ENCODE results near the gene SCCPDH. TPM values are rescaled to one million over a fixed set of nuclear protein-coding genes. Genes with fewer than 3 reads are reported as not detected.

The SCCPDH gene
- total RNA-seq, 1 donor from 2014 or later, result 8.6 TPM

DNA sequence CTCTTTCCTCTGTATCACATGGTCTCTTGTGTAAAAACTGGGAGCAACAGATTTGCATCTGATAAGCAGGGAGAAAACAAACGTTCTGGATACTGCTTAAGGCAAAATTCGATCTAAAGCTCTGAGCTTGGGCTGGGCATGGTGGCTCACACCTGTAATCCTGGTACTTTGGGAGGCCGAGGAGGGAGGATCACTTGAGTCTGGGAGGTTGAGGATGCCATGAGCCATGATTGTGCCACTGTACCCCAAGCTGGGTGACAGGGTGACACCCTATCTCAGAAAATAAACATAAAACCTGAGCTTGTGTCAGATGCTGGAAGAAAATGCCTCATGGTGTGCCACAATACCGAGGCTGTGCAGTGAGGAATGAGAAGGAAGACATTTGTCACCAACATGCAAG, 73.9 kb downstream of the SCCPDH start:
- Histone ChIP-seq H3K27ac (no peak overlapping the region), H3K4me3 (no peak overlapping the region), H3K27me3 (no peaks in the 10 kb centered on the region), H3K9me3 (no peaks in the 10 kb centered on the region), H3K36me3 (no peaks in the 10 kb centered on the region), H3K4me1 (no peaks in the 10 kb centered on the region)
- no peak for DNase-seq (ENCODE audit: low spot score in 2 of 2)
- intact Hi-C loops (cut with DNase I), result no loop called here
- TF ChIP-seq, protein P1, sequence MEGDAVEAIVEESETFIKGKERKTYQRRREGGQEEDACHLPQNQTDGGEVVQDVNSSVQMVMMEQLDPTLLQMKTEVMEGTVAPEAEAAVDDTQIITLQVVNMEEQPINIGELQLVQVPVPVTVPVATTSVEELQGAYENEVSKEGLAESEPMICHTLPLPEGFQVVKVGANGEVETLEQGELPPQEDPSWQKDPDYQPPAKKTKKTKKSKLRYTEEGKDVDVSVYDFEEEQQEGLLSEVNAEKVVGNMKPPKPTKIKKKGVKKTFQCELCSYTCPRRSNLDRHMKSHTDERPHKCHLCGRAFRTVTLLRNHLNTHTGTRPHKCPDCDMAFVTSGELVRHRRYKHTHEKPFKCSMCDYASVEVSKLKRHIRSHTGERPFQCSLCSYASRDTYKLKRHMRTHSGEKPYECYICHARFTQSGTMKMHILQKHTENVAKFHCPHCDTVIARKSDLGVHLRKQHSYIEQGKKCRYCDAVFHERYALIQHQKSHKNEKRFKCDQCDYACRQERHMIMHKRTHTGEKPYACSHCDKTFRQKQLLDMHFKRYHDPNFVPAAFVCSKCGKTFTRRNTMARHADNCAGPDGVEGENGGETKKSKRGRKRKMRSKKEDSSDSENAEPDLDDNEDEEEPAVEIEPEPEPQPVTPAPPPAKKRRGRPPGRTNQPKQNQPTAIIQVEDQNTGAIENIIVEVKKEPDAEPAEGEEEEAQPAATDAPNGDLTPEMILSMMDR (IDR thresholded peaks at IDR 0.05), result no peak

DNA sequence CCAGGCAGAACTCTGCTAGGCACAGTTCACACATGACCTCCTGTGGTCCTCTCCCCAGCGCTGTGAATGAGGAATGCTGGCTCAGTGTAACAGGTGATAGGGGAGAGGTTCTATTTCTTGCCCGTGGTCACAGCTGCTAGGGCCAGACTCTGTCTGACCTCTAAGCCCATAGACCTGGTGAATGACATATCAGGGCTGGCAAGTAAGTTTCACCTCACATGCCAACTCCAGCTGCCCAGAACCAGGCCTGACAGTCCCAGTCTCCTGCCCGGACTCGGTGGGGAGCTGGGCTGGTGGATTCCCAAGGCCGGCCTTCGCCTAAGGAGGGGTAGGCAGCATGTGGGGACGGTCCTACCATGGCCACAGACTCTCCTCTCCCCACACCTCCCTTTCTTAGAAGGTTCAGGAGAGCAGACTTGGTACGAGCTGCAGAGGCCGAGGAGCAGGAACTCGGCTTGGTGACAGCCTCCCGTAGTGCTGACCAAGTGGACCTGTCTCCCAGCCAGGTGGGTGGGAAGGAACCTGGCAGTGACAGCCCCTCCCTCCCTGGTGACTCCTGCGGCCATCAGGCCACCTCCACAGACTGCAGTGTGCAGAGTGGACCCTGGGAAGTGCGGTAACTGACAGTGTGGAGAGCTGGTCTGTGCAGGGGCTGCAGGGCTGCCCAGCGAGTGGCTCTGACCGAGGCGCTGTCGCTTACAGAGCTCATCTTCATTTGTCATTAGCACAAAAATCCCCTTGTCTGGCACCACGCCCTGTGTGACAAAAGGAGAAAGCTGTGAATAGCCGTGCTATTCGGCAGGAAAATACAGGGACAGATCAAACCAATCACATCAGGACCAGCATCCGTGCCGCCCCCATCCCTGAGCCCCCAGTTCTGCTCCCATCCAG, 74.6 kb downstream of the SCCPDH start:
- TF ChIP-seq, protein P1 (IDR thresholded peaks at IDR 0.05), result no peak
- Histone ChIP-seq H3K4me3 (no peak overlapping the region), H3K36me3 (no peaks in the 10 kb centered on the region), H3K27ac (no peak overlapping the region), H3K9me3 (no peaks in the 10 kb centered on the region), H3K27me3 (no peaks in the 10 kb centered on the region), H3K4me1 (no peaks in the 10 kb centered on the region)
- no peak for DNase-seq (ENCODE audit: low spot score in 2 of 2)
- intact Hi-C loops (cut with DNase I), result no loop called here

DNA sequence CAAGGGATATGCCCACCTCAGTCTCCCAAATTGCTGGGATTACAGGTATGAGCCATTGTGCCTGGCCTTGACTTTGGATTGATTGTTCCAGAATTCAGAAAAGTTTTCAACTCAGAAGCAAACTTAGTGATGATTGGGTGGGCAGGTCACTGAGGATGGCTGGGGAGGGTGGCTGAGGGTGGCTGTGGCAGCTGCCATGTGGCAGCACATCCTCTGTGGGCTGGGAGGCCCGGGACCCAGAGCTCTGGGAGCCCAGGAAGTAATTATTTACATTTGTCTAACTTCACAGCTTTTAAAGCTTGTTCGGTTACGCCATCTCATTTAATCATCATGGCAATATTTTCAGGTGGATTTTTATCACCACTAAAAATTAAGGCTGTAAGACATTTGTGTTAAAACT, 76.1 kb downstream of the SCCPDH start:
- Histone ChIP-seq H3K27ac (no peak overlapping the region), H3K4me1 (no peaks in the 10 kb centered on the region), H3K4me3 (no peak overlapping the region), H3K27me3 (no peaks in the 10 kb centered on the region), H3K36me3 (no peaks in the 10 kb centered on the region), H3K9me3 (no peaks in the 10 kb centered on the region)
- TF ChIP-seq, protein P1 (IDR thresholded peaks at IDR 0.05), result no peak
- intact Hi-C loops (cut with DNase I), result no loop called here
- DNase-seq (ENCODE audit: low spot score in 2 of 2), result no peak

DNA sequence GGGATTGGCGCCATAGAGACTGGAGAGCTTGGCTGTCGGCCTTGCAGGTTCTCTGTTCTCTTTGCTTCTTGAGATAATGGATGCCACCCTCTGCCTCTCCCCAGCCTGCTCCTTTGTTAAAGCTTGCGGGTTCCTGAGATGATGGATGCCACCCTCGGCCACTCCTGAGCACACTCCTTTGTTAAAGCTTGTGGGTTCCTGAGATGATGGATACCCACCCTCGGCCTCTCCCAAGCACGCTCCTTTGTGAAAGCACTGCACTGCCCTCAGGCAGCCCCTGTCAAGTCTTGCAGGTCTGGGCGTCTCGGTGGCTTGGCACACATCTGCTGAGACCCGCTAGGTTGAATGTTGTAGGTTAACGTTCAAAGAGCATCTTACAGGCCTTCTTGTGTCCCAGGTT, 76.5 kb downstream of the SCCPDH start:
- no peaks in the 10 kb centered on the region for H3K27me3 ChIP-seq
- no peaks in the 10 kb centered on the region for H3K36me3 ChIP-seq
- H3K4me3 ChIP-seq, result no peak overlapping the region
- H3K27ac ChIP-seq, result no peak overlapping the region
- TF ChIP-seq, protein P1 (IDR thresholded peaks at IDR 0.05), result no peak
- DNase-seq (ENCODE audit: low spot score in 2 of 2), result no peak
- intact Hi-C loops (cut with DNase I), result no loop called here
- no peaks in the 10 kb centered on the region for H3K9me3 ChIP-seq
- H3K4me1 ChIP-seq, result no peaks in the 10 kb centered on the region

DNA sequence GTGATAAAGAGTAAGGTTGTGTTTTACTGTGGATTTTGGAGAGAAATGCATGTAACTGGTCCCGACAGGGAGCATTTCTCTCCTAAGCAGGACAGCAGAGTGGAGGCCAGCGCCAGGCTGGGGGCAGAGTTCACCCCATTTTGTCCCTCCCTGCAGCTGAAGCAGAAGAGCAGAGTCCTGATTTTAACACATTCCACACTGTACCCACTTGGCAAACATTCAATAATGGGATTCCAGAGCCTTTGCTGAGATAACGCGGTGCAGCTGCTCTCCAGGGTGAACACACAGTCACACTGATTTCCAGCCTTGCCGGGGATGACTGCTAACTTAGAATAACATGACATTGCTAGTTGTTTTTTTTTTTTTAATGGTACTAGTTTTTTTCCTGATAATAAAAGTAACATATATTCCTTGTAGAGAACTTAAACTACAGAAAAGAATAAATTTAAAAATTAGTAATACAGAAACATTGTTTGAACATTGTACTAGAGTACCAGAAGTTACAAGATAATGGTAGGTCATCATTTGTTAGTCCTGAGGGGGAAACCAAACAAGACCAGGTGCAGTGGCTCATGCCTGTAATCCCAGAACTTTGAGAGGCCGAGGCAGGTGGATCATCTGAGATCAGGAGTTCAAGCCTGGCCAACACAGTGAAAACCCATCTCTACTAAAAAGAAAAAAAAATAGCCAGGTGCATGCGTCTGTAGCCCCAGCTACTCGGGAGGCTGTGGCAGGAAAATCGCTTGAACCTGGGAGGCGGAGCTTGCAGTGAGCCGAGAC, 77.2 kb downstream of the SCCPDH start:
- Histone ChIP-seq H3K27ac (no peak overlapping the region), H3K36me3 (no peaks in the 10 kb centered on the region), H3K4me3 (no peak overlapping the region), H3K27me3 (no peaks in the 10 kb centered on the region), H3K4me1 (no peaks in the 10 kb centered on the region), H3K9me3 (no peaks in the 10 kb centered on the region)
- intact Hi-C loops (cut with DNase I), result no loop called here
- DNase-seq (ENCODE audit: low spot score in 2 of 2), result no peak
- TF ChIP-seq, protein P1 (IDR thresholded peaks at IDR 0.05), result no peak
